Left ventricle myocardium inferior (tissue), 1 donor: Measurements from ENCODE around the gene CD2. TPM values are rescaled to one million over a fixed set of nuclear protein-coding genes. Genes with fewer than 3 reads are reported as not detected.

ENCODE experiments used
- DNase-seq: peaks from one replicate; pipeline ENCODE4 v3.0.0-alpha.2; 2020
- H3K27ac ChIP-seq: fragments of 200-600 bp; replicated peaks from 2 replicates; pipeline ENCODE4 v1.8.0; 2021
- H3K27me3 ChIP-seq: fragments of 200-600 bp; 2 replicates; pipeline ENCODE4 v1.8.0; 2021; ENCODE audit warnings: low read depth
- H3K36me3 ChIP-seq: fragments of 200-600 bp; 2 replicates; pipeline ENCODE4 v1.8.0; 2021
- H3K4me1 ChIP-seq: fragments of 200-600 bp; 2 replicates; pipeline ENCODE4 v1.8.0; 2021
- H3K4me3 ChIP-seq: fragments of 200-600 bp; 2 replicates; pipeline ENCODE4 v1.8.0; 2021; ENCODE audit warnings: mild to moderate bottlenecking, moderate library complexity
- H3K9me3 ChIP-seq: fragments of 200-600 bp; replicated peaks from 2 replicates; pipeline ENCODE4 v1.8.0; 2021
- CTCF ChIP-seq: fragments of 200-600 bp; IDR thresholded peaks from 2 replicates; pipeline ENCODE4 v1.8.0; 2021; ENCODE audit warnings: antibody characterized with exemption, mild to moderate bottlenecking, borderline replicate concordance
- intact Hi-C: fragments of 100-400 bp; cut with micrococcal nuclease; formaldehyde crosslinking; loops from one replicate; pipeline ENCODE4 v1.11.0; 2022
- total RNA-seq: library from RNA; stranded (reverse); fragmentation: NEBNext Ultra II Directional; extraction: Animal tissue kit (Norgen Biotek cat#: 25700); gene quantifications from one replicate; pipeline ENCODE4 v1.2.1, GENCODE V29; 2021
- donor health status: DM: no; HTN: yes; CAD: no; lungs with severe emphysema.

The CD2 gene
- total RNA-seq, 1 donor from 2014 or later = 0.36 TPM

GRCh38 chr1:116808848-116809508 lies 54.7 kb downstream of the CD2 start:
- no peaks in the 10 kb centered on the region for H3K36me3 ChIP-seq
- intact Hi-C loops = no loop called here
- no peak overlapping the region for H3K4me3 ChIP-seq
- H3K4me1 ChIP-seq = no peaks in the 10 kb centered on the region
- TF ChIP-seq CTCF = no peak
- DNase-seq = no peak
- H3K27me3 ChIP-seq = no peaks in the 10 kb centered on the region
- H3K27ac ChIP-seq = no peak overlapping the region
- peaks cover 8% of the 10 kb centered on the region for H3K9me3 ChIP-seq

GRCh38 chr1:116811321-116811720 lies 57.1 kb downstream of the CD2 start:
- intact Hi-C loops = no loop called here

GRCh38 chr1:116814926-116815723 lies 60.9 kb downstream of the CD2 start:
- no peaks in the 10 kb centered on the region for H3K27me3 ChIP-seq
- H3K9me3 ChIP-seq = peaks cover 8% of the 10 kb centered on the region
- intact Hi-C loops = no loop called here
- DNase-seq = no peak
- no peaks in the 10 kb centered on the region for H3K36me3 ChIP-seq
- no peak overlapping the region for H3K27ac ChIP-seq
- TF ChIP-seq CTCF = no peak
- no peak overlapping the region for H3K4me3 ChIP-seq
- peaks cover 3% of the 10 kb centered on the region for H3K4me1 ChIP-seq

More at GRCh38 chr1:116811321-116811720, 57.1 kb downstream of the CD2 start:
- H3K4me1 ChIP-seq = no peaks in the 10 kb centered on the region
- H3K27ac ChIP-seq = no peak overlapping the region
- no peak overlapping the region for H3K4me3 ChIP-seq
- H3K9me3 ChIP-seq = peaks cover 8% of the 10 kb centered on the region
- DNase-seq = no peak
- no peaks in the 10 kb centered on the region for H3K36me3 ChIP-seq
- H3K27me3 ChIP-seq = no peaks in the 10 kb centered on the region
- no peak for TF ChIP-seq CTCF

- H3K27me3 ChIP-seq = no peaks in the 10 kb centered on the region
- intact Hi-C loops = no loop called here
- no peak overlapping the region for H3K27ac ChIP-seq
- peak; percentile 52 for TF ChIP-seq CTCF
- H3K9me3 ChIP-seq = peaks cover 2% of the 10 kb centered on the region
- peaks cover 10% of the 10 kb centered on the region for H3K4me1 ChIP-seq
- no peak for DNase-seq
- H3K4me3 ChIP-seq = no peak overlapping the region
- H3K36me3 ChIP-seq = no peaks in the 10 kb centered on the region
Measured at GRCh38 chr1:116817582-116818064, 63.4 kb downstream of the CD2 start.

Other genes with a start within 250 kb of the CD2 start
- 32.2 TPM for gene CD58, start 183.4 kb upstream of the CD2 start, total RNA-seq
- 19.9 TPM for gene IGSF3, start 86.7 kb upstream of the CD2 start, total RNA-seq
- gene PTGFRN, start 155.5 kb downstream of the CD2 start, total RNA-seq = 111 TPM
- 0.74 TPM for gene CD101, start 247.3 kb downstream of the CD2 start, total RNA-seq